Measurements from ENCODE around the gene SCAMP1.
A peak's percentile ranks its signal among the peaks of the same experiment; 100 is the strongest.
"Not testable (repeated sequence)": the region's sequence is repeated elsewhere in the genome, so short reads cannot be mapped to it uniquely, and the experiment has no call there.

SCAMP1 gene

GRCh38 chr5:78433972-78434371, 73.6 kb downstream of the SCAMP1 start:
- in situ Hi-C loops (cut with HindIII; ENCODE audit: low sequenced_read_pairs): loop anchor here (5.0 kb wide), 1 partner anchor 57 kb away; no protein-coding TSS in a partner anchor
- no peak for TF ChIP-seq CTCF (IDR thresholded peaks at IDR 0.05; ENCODE audit: low read depth, low read length, missing control alignments)
- H3K4me3 ChIP-seq (ENCODE audit: low read depth, low read length): no peak overlapping the region
- no peak for DNase-seq (ENCODE audit: low read depth)

GRCh38 chr5:78447775-78448424, 87.5 kb downstream of the SCAMP1 start:
- no peak for TF ChIP-seq CTCF (IDR thresholded peaks at IDR 0.05; ENCODE audit: low read depth, low read length, missing control alignments)
- no peak overlapping the region for H3K4me3 ChIP-seq (ENCODE audit: low read depth, low read length)
- in situ Hi-C loops (cut with HindIII; ENCODE audit: low sequenced_read_pairs): no loop called here
- no peak for DNase-seq (ENCODE audit: low read depth)

- no peak for TF ChIP-seq CTCF (IDR thresholded peaks at IDR 0.05; ENCODE audit: low read depth, low read length, missing control alignments)
- H3K4me3 ChIP-seq (ENCODE audit: low read depth, low read length): no peak overlapping the region
- in situ Hi-C loops (cut with HindIII; ENCODE audit: low sequenced_read_pairs): no loop called here
- DNase-seq (ENCODE audit: low read depth): no peak
Observed at GRCh38 chr5:78449103-78449502, 88.7 kb downstream of the SCAMP1 start.

- in situ Hi-C loops (cut with HindIII; ENCODE audit: low sequenced_read_pairs); H3K4me3 ChIP-seq (ENCODE audit: low read depth, low read length); DNase-seq (ENCODE audit: low read depth): not testable (repeated sequence)
Observed at GRCh38 chr5:78457507-78457906, 97.1 kb downstream of the SCAMP1 start.

GRCh38 chr5:78458843-78459242, 98.4 kb downstream of the SCAMP1 start:
- in situ Hi-C loops (cut with HindIII; ENCODE audit: low sequenced_read_pairs): no loop called here
- no peak overlapping the region for H3K4me3 ChIP-seq (ENCODE audit: low read depth, low read length)
- DNase-seq (ENCODE audit: low read depth): no peak
- no peak for TF ChIP-seq CTCF (IDR thresholded peaks at IDR 0.05; ENCODE audit: low read depth, low read length, missing control alignments)

- DNase-seq (ENCODE audit: low read depth): no peak
- in situ Hi-C loops (cut with HindIII; ENCODE audit: low sequenced_read_pairs): no loop called here
- no peak overlapping the region for H3K4me3 ChIP-seq (ENCODE audit: low read depth, low read length)
- TF ChIP-seq CTCF (IDR thresholded peaks at IDR 0.05; ENCODE audit: low read depth, low read length, missing control alignments): no peak
Observed at GRCh38 chr5:78467140-78467539, 106.7 kb downstream of the SCAMP1 start.

GRCh38 chr5:78467752-78468357, 107.4 kb downstream of the SCAMP1 start:
- TF ChIP-seq CTCF (IDR thresholded peaks at IDR 0.05; ENCODE audit: low read depth, low read length, missing control alignments): peak; percentile 60
- DNase-seq (ENCODE audit: low read depth): peak; percentile 54
- in situ Hi-C loops (cut with HindIII; ENCODE audit: low sequenced_read_pairs): no loop called here
- H3K4me3 ChIP-seq (ENCODE audit: low read depth, low read length): no peak overlapping the region

Data from astrocyte of the cerebellum (primary cell).